NCI-H1092 (cell line): ENCODE data around the gene ABCC5.
"Not testable (repeated sequence)": the region's sequence is repeated elsewhere in the genome, so short reads cannot be mapped to it uniquely, and the experiment has no call there.

Experiments
- DNase-seq: peaks from one replicate; lab custom pipeline; 2025; lab: John Stamatoyannopoulos, UW

Gene ABCC5

DNA sequence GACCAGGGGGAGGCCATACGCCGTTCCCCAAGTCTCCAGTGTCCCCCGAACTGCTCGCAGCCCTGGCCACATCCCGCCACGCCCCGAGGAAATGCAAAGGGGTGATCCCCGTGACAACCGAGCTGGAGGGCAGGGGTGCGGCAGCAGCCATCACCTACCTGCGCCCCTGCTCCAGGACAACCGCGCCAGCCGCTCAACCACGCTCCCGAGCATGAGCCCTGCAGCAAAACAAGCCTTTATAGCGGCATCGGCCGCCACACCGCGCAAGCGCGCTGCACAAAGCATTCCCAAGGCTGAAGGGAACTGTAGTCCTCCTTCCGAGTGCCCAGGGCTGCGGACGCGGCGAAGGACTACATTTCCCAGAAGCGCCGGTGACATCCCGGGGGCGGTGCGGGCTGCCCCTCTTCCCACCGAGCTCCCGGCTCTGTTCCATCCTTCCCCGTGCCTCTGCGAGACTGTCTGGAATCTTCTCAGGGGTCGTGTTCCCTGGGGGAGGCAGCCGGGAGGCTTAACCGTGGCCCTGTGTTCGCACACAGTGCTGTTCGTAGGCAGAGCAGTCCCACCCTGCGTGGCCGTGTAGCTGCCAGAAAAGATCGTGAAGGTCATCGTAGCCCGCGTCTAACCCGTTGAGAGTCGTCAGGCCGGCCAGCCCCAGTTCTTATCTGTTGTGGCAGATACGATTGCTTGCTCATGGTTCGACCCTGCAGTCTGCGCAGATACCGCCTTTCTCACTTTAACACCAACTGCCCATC lies at the start of gene ABCC5:
Gene ABCC5, minus strand, starts transcription at position 213 of the 752 bp plus-strand sequence. CDS start 3,492 bp downstream, outside the sequence.
- DNase-seq = peak; percentile 93

DNA sequence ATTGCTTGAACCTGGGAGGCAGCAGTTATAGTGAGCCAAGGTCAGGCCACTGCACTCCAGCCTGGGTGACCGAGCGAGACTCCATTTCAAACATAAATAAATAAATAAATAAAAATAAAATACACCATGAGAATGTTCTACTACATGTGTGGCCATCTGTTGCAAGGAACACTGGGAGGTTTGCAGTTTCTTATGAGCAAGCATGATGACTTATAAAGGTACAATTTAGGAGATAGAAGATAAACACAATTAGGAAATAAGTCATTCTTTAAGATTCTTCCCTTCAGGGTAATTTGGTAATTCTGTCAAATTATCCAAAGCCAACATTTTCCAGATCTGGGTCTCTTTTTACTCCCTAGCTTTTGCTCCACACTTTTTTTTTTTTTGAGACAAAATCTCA lies 48.5 kb upstream of the ABCC5 start:
- DNase-seq = no peak

DNA sequence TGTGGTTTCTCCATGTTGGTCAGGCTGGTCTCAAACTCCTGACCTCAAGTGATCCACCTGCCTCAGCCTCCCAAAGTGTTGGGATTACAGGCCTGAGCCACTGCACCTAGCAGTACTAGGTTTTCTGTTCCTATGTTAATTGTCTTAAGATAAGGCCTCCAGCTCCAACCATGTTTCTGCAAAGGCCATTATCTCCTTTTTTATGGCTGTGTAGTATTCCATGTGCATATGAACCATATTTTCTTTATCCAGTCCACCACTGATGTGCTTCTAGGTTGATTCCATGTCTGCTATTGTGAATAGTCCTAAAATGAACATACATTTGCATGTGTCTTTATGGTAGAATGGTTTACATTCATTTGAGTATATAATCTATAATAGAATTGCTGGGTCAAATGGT lies 45.0 kb upstream of the ABCC5 start:
- DNase-seq = no peak

DNA sequence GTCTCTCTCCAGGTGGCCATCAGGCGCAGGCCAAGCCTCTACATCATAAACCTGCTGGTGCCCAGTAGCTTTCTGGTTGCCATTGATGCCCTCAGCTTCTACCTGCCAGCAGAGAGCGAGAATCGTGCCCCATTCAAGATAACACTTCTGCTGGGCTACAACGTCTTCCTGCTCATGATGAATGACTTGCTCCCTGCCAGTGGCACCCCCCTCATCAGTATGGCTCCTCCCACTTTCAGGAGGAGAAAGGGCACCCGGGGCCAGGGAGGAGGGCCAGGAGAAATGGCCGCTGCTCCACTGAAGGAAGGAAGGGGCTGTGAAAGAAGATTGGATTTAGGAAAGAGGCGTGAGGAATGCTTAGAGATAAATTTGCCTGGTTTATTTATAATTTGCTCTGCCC lies 41.7 kb upstream of the ABCC5 start:
- DNase-seq = no peak

DNA sequence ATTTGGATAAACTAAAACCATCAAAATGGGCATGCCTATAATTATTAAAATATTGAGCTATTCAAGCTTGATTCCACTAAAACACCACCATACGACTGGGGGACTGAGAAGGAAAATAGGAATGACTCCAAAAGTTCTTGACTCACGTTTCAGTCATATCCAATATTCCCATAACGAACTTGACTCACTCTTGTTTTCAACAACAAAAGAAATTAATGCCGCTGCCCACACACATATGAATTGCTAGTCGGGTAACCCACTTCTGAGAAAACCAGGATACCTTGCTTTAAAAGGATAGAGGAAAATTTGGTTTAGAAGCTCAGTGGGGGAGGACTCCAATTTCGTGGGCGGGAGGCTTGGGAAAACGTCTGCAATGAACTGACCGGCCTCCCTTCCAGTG lies 40.3 kb upstream of the ABCC5 start:
- DNase-seq = no peak

DNA sequence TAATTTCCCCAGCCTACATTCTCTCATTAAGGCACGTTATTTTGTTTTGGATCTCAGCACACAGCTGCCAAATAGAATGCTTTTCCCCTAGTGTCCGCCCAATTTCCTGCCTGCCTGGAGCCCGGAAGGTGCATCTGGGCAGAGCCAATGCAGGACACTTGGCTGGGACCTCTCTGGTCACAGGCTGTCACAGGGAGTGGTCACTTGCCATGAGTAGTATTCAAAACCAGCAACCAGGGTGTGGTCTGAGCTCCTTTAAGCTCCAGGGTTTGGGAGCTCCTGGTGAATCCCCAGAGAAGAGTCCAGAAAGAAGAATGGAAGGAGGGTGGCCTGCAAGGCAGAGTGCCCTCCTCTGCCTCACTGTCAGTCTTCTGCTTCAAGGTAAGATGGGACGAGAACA lies 35.1 kb upstream of the ABCC5 start, which contains the start of gene HTR3C:
Gene HTR3C, plus strand, starts transcription at position 281 of the 400 bp plus-strand sequence. Its CDS starts 34 bp downstream, at position 315.
- DNase-seq = no peak

DNA sequence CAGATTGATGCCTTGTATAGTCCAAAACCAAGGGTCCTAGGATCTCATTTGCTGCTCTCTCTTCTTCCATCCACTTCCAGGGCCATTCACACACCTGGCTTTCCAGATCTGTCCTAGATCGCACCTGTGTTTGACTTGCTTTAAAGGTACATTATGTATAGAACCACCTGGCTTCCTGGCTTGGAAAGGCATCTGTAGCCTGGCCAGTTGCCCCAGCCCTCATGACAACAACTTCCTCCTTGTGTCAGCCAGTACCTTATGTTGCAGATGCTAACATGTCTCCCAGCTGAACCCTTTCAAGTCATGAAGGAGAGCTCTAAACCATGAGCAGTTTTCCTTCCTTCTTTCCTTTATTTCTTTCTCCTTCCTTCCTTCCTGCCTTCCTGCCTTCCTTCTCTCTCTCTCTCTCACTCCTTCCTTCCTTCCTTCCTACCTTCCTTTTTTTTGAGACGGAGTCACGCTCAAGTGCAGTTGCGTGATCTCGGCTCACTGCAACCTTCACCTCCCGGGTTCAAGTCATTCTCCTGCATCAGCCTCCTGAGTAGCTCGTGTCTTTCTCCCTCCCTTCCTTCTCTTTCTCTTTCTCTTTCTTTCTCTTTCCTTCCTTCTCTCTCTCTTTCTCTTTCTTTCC lies 32.6 kb upstream of the ABCC5 start:
- no peak for DNase-seq

DNA sequence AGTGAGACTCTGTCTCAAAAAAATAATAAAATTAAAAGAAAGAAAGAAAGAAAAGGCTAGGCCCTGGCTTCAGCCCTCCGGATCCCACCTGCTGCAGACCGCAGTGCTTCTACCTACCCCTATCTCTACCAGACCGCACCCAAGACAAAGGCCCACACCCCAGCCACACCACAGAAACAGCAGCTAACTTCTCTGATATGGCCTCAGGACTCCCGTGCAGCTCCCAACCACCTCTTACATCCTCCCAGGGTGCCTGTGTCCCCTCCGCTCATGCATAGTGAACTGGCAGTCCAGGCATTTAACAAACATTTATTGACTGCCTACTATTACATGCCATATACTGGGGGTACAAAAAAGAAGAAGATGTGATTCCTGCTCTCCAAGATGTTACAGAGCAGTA lies 28.3 kb upstream of the ABCC5 start:
- no peak for DNase-seq

DNA sequence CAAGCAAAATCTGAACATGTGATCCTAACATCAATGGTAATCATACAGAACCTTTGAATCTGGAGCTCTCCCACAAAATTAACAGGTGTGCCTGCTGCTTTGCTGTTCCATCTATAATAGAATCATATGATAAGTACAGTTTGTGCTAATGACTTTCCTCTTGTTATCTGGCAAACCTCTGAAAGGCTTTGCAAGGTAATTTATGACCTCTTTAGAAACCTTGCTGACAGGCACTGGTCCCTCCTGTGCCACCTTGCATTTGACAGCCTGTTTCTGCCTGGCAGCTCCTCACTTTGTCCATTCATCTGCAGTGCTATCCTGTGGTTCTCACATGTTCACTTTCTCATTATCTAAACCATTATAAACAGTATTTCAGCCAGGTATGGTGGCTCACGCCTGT lies 24.9 kb upstream of the ABCC5 start:
- DNase-seq = no peak

DNA sequence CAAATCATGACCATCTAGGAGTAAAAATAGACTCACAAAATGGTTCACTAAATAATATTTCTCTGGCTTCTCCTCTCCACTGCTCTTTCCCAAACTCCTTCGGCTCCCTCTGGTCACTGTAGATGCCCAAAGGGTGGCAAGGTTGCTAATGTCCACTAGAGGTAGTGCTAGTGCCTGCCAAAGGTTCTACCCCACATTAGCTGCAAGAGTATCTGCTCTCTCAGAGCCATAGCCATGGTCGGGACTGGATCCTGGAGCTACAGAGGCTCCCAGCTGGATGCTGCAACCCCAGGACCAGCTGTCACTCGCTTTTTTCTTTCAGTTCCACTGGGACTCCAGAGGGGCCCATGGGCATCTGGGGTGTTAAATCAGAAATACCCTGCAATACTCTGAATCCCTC lies 22.3 kb upstream of the ABCC5 start:
- DNase-seq = no peak

DNA sequence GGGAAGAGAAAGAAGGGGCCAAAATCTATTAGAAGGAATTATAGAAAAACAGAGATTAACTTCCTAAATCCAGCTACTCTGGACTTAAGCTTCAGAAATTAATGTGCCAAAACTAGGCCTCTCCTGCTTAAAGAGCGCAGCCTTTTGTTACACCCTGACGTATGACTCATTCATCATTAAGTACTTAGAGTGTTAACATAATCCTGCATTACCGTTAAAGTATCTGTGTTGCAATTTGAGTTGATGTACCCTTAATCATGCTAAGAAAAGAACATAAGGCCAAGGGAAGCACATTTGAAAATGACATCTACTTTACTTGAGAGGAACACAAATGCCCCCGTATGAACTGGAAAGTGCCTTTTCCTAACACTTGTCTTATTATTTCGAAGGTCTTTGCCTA lies 21.7 kb upstream of the ABCC5 start:
- no peak for DNase-seq

DNA sequence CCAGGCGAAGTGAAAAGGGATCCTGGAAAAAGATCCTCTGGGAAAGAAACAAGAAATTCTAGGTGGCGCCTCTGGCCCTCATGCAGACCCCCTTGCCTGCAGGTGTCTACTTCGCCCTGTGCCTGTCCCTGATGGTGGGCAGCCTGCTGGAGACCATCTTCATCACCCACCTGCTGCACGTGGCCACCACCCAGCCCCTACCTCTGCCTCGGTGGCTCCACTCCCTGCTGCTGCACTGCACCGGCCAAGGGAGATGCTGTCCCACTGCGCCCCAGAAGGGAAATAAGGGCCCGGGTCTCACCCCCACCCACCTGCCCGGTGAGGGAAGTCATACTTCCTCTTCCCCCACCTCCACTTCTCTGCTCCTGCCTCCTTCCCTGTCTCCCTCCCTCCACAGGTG lies 20.6 kb upstream of the ABCC5 start:
- DNase-seq = not testable (repeated sequence)

DNA sequence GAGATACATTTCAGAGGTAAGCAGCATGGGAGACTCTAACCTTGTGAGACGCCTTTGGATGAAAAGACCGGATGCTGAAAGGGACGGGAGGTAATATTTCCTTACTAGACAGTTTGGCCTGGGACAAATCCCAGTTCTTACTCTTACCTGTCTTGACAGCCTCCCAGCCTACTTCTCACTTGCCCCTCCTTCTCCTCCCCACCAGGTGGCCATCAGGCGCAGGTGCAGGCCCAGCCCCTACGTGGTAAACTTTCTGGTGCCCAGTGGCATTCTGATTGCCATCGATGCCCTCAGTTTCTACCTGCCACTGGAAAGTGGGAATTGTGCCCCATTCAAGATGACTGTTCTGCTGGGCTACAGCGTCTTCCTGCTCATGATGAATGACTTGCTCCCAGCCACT lies 20.1 kb upstream of the ABCC5 start:
- no peak for DNase-seq

DNA sequence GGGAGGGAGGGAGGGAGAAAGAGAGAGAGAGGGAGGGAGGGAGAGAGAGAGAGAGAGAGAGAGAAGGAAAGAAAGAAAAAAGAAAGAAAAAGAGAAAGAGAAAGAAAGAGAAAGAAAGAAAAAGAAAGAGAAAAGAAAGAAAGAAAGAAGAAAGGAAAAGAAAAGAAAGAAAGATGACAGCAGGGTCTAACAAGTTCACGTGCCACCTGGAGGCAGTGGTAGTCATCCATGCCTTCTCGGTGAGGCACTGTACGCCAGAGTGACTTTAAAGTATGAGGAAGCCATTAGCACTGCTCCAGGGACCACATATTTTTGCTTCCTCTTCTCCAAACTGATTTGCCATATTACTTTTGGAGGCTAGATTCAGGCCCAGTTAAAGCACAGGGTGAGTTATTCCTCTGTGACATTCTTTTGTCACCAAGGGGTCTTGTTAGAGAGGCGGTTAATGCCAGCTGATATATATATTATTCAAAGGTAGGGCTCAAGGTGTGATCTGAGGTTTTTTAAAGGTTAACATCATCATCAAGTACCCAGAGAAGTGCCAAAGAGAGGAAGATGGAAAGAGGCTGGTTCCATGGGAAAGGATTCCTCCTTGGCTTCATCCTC lies 13.6 kb upstream of the ABCC5 start, which contains the start of gene HTR3D:
Gene HTR3D, plus strand, starts transcription at position 556 of the 606 bp plus-strand sequence. Its CDS starts 0 bp downstream, at position 556.
- no peak for DNase-seq

DNA sequence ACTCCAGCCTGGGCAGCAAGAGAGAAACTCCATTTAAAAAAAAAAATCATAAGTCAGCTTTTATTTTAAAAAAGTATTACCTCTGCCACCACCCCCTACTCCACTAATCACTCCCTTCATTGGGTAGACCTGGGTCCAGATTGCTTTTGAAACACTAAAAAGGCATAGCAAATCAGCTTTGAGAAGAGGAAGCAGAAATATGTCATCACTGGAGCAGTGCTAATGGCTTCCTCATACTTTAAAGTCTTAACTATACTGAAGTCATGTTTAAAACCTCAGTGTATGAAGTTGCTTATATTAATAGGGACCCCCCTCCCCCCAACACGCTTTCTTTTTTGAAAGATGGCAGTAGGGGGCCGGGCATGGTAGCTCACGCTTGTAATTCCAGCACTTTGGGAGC lies 12.9 kb upstream of the ABCC5 start:
- DNase-seq = no peak

DNA sequence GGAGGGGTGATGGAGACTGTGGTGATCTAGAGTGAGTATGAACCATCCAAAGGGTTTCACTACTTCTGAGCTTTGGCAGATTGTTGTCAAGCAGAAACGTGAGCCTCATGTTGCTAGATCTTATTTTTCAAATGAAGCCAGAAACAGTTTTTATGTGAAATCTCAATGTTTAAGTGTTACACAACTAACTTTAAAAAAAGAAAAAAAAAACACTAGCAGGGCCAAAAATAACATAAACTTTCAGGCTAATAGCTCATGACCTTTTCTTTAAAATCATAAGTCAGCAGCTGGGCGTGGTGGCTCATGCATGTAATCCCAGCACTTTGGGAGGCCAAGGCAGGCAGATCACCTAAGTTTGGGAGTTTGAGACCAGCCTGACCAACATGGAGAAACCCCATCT lies 11.8 kb upstream of the ABCC5 start:
- no peak for DNase-seq

DNA sequence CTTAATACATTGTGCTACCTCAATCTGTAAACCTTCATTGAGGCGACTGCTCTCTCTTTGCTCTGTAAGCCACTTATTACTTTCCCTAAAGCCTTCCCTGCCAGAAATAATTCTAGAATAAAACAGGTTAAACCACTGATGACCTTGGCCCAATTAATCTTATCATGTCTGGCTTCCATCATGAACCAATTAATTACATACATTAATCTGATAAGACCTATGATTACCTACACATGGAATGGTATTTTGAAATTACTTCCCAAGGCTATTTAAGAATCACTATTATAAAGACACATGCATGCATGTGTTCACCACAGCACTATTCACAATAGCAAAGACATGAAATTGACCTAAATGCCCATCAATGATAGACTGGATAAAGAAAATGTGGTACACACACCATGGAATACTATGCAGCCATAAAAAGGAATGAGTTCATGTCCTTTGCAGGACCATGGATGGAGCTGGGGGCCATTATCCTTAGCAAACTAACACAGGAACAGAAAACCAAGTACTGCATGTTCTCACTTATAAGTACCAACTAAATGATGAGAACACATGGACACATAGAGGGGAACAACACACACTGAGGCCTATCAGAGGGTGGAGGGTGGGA lies 10.7 kb upstream of the ABCC5 start:
- not testable (repeated sequence) for DNase-seq

DNA sequence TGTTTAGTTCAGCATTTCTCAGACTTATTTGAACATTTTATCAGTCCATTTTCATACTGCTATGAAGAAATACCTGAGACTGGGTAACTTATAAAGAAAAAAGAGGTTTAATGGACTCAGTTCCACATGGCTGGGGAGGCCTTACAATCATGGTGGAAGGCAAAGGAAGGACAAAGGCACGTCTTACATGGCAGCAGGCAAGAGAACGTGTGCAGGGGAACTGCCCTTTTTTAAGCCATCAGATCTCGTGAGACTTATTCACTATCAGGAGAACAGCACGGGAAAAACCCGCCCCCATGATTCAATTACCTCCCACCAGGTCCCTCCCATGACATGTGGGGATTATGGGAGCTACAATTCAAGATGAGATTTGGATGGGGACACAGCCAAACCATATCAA lies 7.6 kb upstream of the ABCC5 start:
- DNase-seq = not testable (repeated sequence)

DNA sequence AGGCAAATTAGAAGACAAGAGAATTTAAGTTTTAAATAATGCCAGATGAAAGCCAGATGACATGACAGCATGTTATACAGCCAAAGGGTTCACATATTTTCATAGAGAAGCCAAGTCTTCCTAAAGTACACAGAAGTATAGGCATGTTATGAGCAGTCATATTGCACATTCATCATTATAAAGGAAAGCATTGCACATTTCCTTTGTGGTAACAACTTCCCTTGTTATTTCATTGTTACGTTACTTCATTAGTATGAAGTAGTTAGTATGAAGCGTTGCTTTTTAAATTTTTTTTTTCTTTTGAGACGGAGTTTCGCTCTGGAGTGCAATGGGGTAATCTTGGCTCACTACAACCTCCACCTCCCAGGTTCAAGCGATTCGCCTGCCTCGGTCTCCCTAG lies 4.6 kb upstream of the ABCC5 start:
- DNase-seq = no peak

DNA sequence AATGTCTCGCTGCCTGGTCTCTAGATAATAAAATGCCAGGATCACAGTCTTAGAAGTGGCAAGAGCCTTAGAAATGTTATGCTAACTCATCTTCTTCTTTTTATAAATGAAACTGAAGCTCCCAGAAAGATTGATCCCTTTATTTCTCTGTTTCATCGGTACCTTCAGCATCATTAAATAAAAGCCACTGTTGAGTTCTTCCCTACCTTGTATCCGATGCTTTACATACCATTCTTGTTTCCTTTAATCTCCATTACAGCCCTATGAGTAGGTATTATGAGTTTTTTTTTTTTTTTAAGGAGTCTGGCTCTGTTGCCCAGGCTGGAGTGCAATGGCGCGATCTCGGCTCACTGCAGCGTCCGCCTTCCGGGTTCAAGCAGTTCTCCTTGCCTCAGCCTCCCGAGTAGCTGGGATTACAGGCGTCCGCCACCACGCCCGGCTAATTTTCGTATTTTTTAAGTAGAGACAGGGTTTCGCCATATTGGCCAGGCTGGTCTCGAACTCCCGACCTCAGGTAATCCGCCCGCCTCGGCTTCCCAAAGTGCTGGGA lies 815 bp upstream of the ABCC5 start:
- no peak for DNase-seq

DNA sequence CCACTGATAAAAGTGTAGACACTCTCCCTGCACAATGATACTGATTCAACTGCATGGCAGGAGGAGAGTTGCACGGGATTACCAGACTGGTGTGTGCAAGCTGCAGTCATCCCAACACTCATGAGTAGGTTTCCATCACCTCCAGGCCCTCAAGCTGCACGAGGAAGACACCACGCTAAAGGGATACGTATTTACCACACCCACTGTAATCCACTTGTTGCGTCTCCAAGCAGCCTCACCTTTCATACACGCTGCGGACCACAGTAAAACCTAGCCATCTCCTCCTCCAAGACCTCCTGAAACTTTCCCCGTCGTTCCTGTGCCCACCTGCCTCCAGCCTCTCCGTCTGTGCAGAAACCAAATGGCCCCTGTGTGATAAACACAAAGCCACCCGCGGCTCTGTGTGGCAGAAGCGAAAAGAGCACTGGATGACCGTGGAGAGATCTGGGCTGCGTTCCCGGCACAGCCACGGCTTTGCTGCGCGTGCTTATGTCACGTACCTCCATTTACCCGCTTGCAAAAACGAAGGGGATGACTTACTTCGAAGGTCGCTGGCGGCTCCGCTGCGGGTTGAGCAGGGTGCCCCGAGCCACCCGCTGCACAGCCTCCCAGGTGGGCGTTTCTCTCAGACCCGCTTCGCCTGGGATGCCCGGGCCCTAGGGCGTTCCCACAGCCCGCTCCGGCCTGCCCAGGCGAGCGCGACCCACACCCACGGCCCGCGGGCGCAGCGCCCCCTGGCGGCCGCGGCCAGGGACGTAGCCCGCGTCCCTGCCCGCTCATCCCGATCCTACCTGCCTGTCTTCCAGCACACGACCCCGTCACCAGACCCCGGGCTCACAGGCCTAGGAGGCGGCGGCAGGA lies 643 bp downstream of the ABCC5 start:
- peak; percentile 50 for DNase-seq
